ENCODE results near the gene FLG. TPM values are rescaled to one million over a fixed set of nuclear protein-coding genes. Genes with fewer than 3 reads are reported as not detected.
"Not testable (repeated sequence)": the region's sequence is repeated elsewhere in the genome, so short reads cannot be mapped to it uniquely, and the experiment has no call there.

Gene FLG
- total RNA-seq, 1 donor from 2014 or later = 1.7 TPM

GRCh38 chr1:152303139-152303872 is 21.7 kb downstream of the FLG start:
- DNase-seq (ENCODE audit: low spot score) = not testable (repeated sequence)

GRCh38 chr1:152256394-152256793 is 68.6 kb downstream of the FLG start:
- not testable (repeated sequence) for DNase-seq (ENCODE audit: low spot score)

Other genes starting within 250 kb of the FLG start
- gene TCHHL1, start 236.2 kb downstream of the FLG start, total RNA-seq (ENCODE audit: insufficient read depth, low replicate concordance) = 6.5 TPM
- gene TCHH, start 209.8 kb downstream of the FLG start, total RNA-seq (ENCODE audit: insufficient read depth, low replicate concordance) = 0.96 TPM
- 1.7 TPM for gene RPTN, start 166.0 kb downstream of the FLG start, total RNA-seq (ENCODE audit: insufficient read depth, low replicate concordance)
- 2.2 TPM for gene HRNR, start 101.0 kb downstream of the FLG start, total RNA-seq (ENCODE audit: insufficient read depth, low replicate concordance)
- gene FLG2, start 34.8 kb upstream of the FLG start, total RNA-seq (ENCODE audit: insufficient read depth, low replicate concordance) = 2.4 TPM
- 0.72 TPM for gene CRNN, start 89.0 kb upstream of the FLG start, total RNA-seq (ENCODE audit: insufficient read depth, low replicate concordance)
- gene LCE5A, start 185.6 kb upstream of the FLG start, total RNA-seq (ENCODE audit: insufficient read depth, low replicate concordance) = not detected
- gene CRCT1, start 189.2 kb upstream of the FLG start, total RNA-seq (ENCODE audit: insufficient read depth, low replicate concordance) = not detected
- gene LCE3E, start 241.5 kb upstream of the FLG start, total RNA-seq (ENCODE audit: insufficient read depth, low replicate concordance) = not detected

All from umbilical cord (tissue), 2 donors.